Stimulated activated CD8-positive, alpha-beta memory T cell treated with anti-CD3 and anti-CD28 coated beads, Interleukin-2, amount 100 ng/mL, for 48 hours (primary cell): ENCODE results near the gene KLF7.

Source experiments
- DNase-seq, 2 donors: peaks; one replicate each; pipeline ENCODE4 v3.0.0-alpha.2; 2020; ENCODE audit warnings: low read depth in 2 of 2

Gene KLF7

GRCh38 chr2:207149249-207150213 is 16.2 kb downstream of the KLF7 start:
- DNase-seq: no peak

- DNase-seq: no peak
These were observed 17.7 kb downstream of the KLF7 start for GRCh38 chr2:207148020-207148419.

- no peak for DNase-seq
These were observed 21.5 kb downstream of the KLF7 start for GRCh38 chr2:207144173-207144785.

- no peak for DNase-seq
These were observed 22.3 kb downstream of the KLF7 start for GRCh38 chr2:207143215-207144172.

- no peak for DNase-seq
These were observed 23.3 kb downstream of the KLF7 start for GRCh38 chr2:207142461-207142860.

GRCh38 chr2:207141386-207141785 is 24.4 kb downstream of the KLF7 start:
- no peak for DNase-seq

- no peak for DNase-seq
These were observed 25.5 kb downstream of the KLF7 start for GRCh38 chr2:207140265-207140664.

- DNase-seq: no peak
These were observed 26.2 kb downstream of the KLF7 start for GRCh38 chr2:207139552-207139951.

GRCh38 chr2:207138627-207139297 is 27.0 kb downstream of the KLF7 start:
- no peak for DNase-seq

GRCh38 chr2:207137596-207138337 is 28.0 kb downstream of the KLF7 start:
- no peak for DNase-seq

- no peak for DNase-seq
These were observed 28.9 kb downstream of the KLF7 start for GRCh38 chr2:207136874-207137273.

- no peak for DNase-seq
These were observed 29.8 kb downstream of the KLF7 start for GRCh38 chr2:207135801-207136457.

- no peak for DNase-seq
These were observed 30.4 kb downstream of the KLF7 start for GRCh38 chr2:207135340-207135739.

GRCh38 chr2:207133820-207134519 is 31.8 kb downstream of the KLF7 start:
- DNase-seq: no peak

GRCh38 chr2:207133458-207133819 is 32.3 kb downstream of the KLF7 start:
- no peak for DNase-seq

- DNase-seq: no peak
These were observed 33.7 kb downstream of the KLF7 start for GRCh38 chr2:207132019-207132418.

GRCh38 chr2:207131594-207131993 is 34.2 kb downstream of the KLF7 start:
- DNase-seq: no peak

- no peak for DNase-seq
These were observed 34.7 kb downstream of the KLF7 start for GRCh38 chr2:207130958-207131521.

GRCh38 chr2:207129821-207130220 is 35.9 kb downstream of the KLF7 start:
- DNase-seq: no peak
